HepG2 (cell line): ENCODE data around the gene NAA25.

Source experiments
- DMAP1 ChIP-seq: IDR thresholded peaks from 2 replicates; pipeline ENCODE4 v1.6.1; 2016
- KDM6A ChIP-seq: IDR thresholded peaks from 2 replicates; pipeline ENCODE4 v1.6.1; 2016; ENCODE audit warnings: low read depth
- MEF2D ChIP-seq: sonication (generic); formaldehyde crosslinking; IDR thresholded peaks from 2 replicates; pipeline ENCODE4 v1.5.1; 2020; ENCODE audit warnings: mild to moderate bottlenecking, missing genetic modification reagents
- RAD21 ChIP-seq: fragments of 450-650 bp; formaldehyde crosslinking; IDR thresholded peaks from 2 replicates; pipeline ENCODE4 v1.5.0; 2020; ENCODE audit warnings: mild to moderate bottlenecking
- SALL2 ChIP-seq: sonication (generic); formaldehyde crosslinking; IDR thresholded peaks from 2 replicates; pipeline ENCODE4 v1.8.1; 2023; ENCODE audit warnings: mild to moderate bottlenecking, missing genetic modification reagents, inconsistent platforms
- SRF ChIP-seq: IDR thresholded peaks from 2 replicates; pipeline ENCODE4 v1.6.1; 2011; ENCODE audit warnings: mild to moderate bottlenecking, low read depth, low read length, moderate library complexity
- YEATS2 ChIP-seq: sonication (generic); formaldehyde crosslinking; IDR thresholded peaks from 2 replicates; pipeline ENCODE4 v1.4.0; 2020; ENCODE audit warnings: missing genetic modification reagents, borderline replicate concordance
- ZFP62 ChIP-seq: sonication (generic); formaldehyde crosslinking; IDR thresholded peaks from 2 replicates; pipeline ENCODE4 v1.4.0; 2020; ENCODE audit warnings: missing genetic modification reagents
- ZNF775 ChIP-seq: sonication (generic); formaldehyde crosslinking; IDR thresholded peaks from 2 replicates; pipeline ENCODE4 v1.4.0; 2020; ENCODE audit warnings: missing genetic modification reagents, mild to moderate bottlenecking, moderate library complexity, borderline replicate concordance
- TF ChIP-seq, protein P1 (sequence below): sonication (generic); formaldehyde crosslinking; conservative IDR thresholded peaks from 2 replicates; pipeline ENCODE4 v1.8.0; 2022; ENCODE audit warnings: low read depth, missing genetic modification reagents
- TF ChIP-seq, protein P2 (sequence below): sonication (generic); formaldehyde crosslinking; IDR thresholded peaks from 2 replicates; pipeline ENCODE4 v1.5.0; 2020; ENCODE audit warnings: mild to moderate bottlenecking, missing genetic modification reagents, moderate library complexity
- TF ChIP-seq, protein P3 (sequence below): sonication (generic); formaldehyde crosslinking; IDR thresholded peaks from 2 replicates; pipeline ENCODE4 v1.9.0; 2022; ENCODE audit warnings: missing genetic modification reagents, mild to moderate bottlenecking, borderline replicate concordance

DNA sequence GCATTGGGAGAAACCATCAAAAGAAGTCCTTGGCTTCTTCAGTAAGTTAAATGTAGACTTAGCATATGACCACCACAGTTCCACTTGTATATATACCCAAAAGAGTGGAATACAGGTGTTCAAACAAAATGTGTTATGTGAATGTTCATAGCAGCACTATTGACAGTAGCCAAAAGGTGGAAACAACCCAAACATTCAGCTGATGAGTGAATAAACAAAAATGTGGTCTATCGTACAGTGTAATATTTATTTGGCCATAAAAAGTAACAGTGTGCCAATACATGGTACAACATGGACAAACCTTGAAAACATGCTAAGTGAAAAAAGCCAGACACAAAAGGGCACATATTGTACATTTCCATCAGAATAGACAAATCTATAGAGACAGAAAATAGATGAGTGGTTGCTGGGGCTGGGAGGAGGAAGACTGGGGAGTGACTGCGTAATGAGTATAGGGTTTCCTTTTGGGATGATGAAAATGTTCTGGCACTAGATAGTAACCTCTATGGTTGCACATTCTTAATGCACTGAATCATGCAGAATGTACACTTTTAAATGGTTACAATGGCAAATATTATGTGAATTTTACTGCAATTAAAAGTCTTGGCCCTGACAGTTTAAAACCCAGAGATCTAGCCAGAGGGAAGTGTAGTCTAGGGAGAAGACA is 89.9 kb downstream of the NAA25 start:
- no peak for TF ChIP-seq RAD21 (CRISPR knock-in tag)
- no peak for TF ChIP-seq DMAP1 (CRISPR knock-in tag)
- TF ChIP-seq MEF2D = no peak
- TF ChIP-seq ZFP62 (CRISPR knock-in tag) = no peak
- TF ChIP-seq, protein P1, sequence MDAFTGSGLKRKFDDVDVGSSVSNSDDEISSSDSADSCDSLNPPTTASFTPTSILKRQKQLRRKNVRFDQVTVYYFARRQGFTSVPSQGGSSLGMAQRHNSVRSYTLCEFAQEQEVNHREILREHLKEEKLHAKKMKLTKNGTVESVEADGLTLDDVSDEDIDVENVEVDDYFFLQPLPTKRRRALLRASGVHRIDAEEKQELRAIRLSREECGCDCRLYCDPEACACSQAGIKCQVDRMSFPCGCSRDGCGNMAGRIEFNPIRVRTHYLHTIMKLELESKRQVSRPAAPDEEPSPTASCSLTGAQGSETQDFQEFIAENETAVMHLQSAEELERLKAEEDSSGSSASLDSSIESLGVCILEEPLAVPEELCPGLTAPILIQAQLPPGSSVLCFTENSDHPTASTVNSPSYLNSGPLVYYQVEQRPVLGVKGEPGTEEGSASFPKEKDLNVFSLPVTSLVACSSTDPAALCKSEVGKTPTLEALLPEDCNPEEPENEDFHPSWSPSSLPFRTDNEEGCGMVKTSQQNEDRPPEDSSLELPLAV = no peak
- TF ChIP-seq SALL2 (CRISPR knock-in tag) = no peak
- no peak for TF ChIP-seq ZNF775 (CRISPR knock-in tag)
- no peak for TF ChIP-seq YEATS2
- TF ChIP-seq, protein P2, sequence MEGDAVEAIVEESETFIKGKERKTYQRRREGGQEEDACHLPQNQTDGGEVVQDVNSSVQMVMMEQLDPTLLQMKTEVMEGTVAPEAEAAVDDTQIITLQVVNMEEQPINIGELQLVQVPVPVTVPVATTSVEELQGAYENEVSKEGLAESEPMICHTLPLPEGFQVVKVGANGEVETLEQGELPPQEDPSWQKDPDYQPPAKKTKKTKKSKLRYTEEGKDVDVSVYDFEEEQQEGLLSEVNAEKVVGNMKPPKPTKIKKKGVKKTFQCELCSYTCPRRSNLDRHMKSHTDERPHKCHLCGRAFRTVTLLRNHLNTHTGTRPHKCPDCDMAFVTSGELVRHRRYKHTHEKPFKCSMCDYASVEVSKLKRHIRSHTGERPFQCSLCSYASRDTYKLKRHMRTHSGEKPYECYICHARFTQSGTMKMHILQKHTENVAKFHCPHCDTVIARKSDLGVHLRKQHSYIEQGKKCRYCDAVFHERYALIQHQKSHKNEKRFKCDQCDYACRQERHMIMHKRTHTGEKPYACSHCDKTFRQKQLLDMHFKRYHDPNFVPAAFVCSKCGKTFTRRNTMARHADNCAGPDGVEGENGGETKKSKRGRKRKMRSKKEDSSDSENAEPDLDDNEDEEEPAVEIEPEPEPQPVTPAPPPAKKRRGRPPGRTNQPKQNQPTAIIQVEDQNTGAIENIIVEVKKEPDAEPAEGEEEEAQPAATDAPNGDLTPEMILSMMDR = no peak
- no peak for TF ChIP-seq KDM6A (CRISPR knock-in tag)
- no peak for TF ChIP-seq SRF
- TF ChIP-seq, protein P3, sequence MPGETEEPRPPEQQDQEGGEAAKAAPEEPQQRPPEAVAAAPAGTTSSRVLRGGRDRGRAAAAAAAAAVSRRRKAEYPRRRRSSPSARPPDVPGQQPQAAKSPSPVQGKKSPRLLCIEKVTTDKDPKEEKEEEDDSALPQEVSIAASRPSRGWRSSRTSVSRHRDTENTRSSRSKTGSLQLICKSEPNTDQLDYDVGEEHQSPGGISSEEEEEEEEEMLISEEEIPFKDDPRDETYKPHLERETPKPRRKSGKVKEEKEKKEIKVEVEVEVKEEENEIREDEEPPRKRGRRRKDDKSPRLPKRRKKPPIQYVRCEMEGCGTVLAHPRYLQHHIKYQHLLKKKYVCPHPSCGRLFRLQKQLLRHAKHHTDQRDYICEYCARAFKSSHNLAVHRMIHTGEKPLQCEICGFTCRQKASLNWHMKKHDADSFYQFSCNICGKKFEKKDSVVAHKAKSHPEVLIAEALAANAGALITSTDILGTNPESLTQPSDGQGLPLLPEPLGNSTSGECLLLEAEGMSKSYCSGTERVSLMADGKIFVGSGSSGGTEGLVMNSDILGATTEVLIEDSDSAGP (CRISPR knock-in tag) = no peak
